Measurements from ENCODE around the gene MAGEA9B. TPM values are rescaled to one million over a fixed set of nuclear protein-coding genes. Genes with fewer than 3 reads are reported as not detected.
"Not testable (repeated sequence)": the region's sequence is repeated elsewhere in the genome, so short reads cannot be mapped to it uniquely, and the experiment has no call there.

Gene MAGEA9B
- total and polyA plus RNA-seq, 4 donors, result not detected

DNA sequence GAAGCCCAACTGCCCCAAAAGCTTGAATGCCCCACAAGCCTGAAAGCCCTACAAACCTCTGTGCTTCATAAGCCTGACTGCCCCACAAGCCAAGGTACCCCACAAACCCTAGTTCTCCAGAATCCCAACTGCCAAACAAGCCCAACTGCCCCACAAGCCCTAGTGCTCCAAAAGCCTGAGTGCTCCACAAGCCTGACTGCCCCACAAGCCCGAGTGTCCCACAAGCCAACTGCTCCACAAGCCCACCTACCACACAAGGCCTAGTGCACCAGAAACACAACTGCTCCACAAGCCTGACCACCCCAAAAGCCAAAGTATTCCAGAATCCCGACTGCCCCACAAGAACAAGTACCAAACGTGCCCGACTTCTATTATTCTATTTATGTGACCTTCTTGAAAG lies 23.9 kb downstream of the MAGEA9B start:
- ATAC-seq (ENCODE audit: low FRiP score), result no peak
- no peaks in the 10 kb centered on the region for H3K36me3 ChIP-seq (ENCODE audit: control insufficient read depth in 1 of 2, insufficient read depth in 2 of 2, low read length in 1 of 2)
- 80 to 94% methylated on average over 4 of the region's 4 CpGs for WGBS, 2 donors

DNA sequence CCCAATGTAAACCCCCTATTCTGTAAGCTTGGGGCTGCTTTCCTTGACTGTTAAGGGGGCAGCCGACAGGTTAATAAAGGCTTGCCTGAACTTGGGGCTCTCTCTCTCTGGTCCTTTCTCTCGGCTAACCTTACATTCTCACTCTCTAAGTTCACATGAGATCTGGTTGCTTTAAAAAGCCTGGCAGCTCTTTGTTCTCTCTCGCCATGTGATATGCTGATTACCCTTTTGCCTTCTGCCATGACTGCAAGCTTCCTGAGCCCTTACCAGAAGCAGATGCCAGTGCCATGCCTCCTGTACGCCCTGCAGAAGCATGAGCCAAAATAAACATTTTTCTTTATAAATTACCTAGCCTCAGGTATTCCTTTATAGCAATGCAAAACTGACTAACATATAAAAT lies 32.0 kb downstream of the MAGEA9B start:
- H3K36me3 ChIP-seq (ENCODE audit: control insufficient read depth in 1 of 2, insufficient read depth in 2 of 2, low read length in 1 of 2); H3K9me3 ChIP-seq (ENCODE audit: control insufficient read depth, low read length); ATAC-seq (ENCODE audit: low FRiP score); H3K4me3 ChIP-seq (ENCODE audit: low read length in 2 of 2); H3K27me3 ChIP-seq (ENCODE audit: control insufficient read depth in 1 of 2, insufficient read depth in 2 of 2, low read length in 1 of 2); DNase-seq; intact Hi-C loops (cut with DNase I); H3K4me1 ChIP-seq (ENCODE audit: control insufficient read depth in 1 of 2, insufficient read depth in 2 of 2, low read length in 2 of 2); H3K27ac ChIP-seq (ENCODE audit: low read depth in 1 of 2, low read length in 2 of 2): not testable (repeated sequence)
- WGBS, 2 donors, result no CpG with 5 or more reads among the region's 4 CpGs

More for the DNA sequence above, 23.9 kb downstream of the MAGEA9B start:
- H3K9me3 ChIP-seq (ENCODE audit: control insufficient read depth, low read length), result no peaks in the 10 kb centered on the region
- H3K27me3 ChIP-seq (ENCODE audit: control insufficient read depth in 1 of 2, insufficient read depth in 2 of 2, low read length in 1 of 2), result no peaks in the 10 kb centered on the region
- peak in 1 of 2 donors; percentile 61 for DNase-seq
- H3K4me3 ChIP-seq (ENCODE audit: low read length in 2 of 2), result no peak overlapping the region
- intact Hi-C loops (cut with DNase I), result loop anchor here (10.0 kb wide), 2 partner anchors 61 to 71 kb away; partner anchors contain the start of gene TMEM185A (in 1 of the 2)
- no peak overlapping the region for H3K27ac ChIP-seq (ENCODE audit: low read depth in 1 of 2, low read length in 2 of 2)
- no peaks in the 10 kb centered on the region for H3K4me1 ChIP-seq (ENCODE audit: control insufficient read depth in 1 of 2, insufficient read depth in 2 of 2, low read length in 2 of 2)

DNA sequence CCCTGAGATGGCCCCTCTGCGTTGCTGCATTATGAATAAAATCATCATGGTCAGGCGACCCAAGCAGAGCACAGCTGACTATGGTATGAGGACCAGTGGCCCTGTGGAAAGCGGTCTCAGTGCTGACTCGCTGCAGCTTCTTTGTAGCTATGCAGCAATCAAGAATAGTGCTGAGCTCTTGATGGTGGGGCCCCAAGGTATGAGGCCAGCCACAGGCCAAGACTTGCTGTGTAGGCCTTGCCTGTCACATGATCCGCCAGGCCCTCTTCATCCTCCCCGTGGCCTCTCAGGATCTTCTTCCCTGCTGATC lies 35.4 kb downstream of the MAGEA9B start:
- ATAC-seq (ENCODE audit: low FRiP score); H3K27ac ChIP-seq (ENCODE audit: low read depth in 1 of 2, low read length in 2 of 2); H3K9me3 ChIP-seq (ENCODE audit: control insufficient read depth, low read length); H3K27me3 ChIP-seq (ENCODE audit: control insufficient read depth in 1 of 2, insufficient read depth in 2 of 2, low read length in 1 of 2); H3K36me3 ChIP-seq (ENCODE audit: control insufficient read depth in 1 of 2, insufficient read depth in 2 of 2, low read length in 1 of 2); DNase-seq; H3K4me3 ChIP-seq (ENCODE audit: low read length in 2 of 2); intact Hi-C loops (cut with DNase I); H3K4me1 ChIP-seq (ENCODE audit: control insufficient read depth in 1 of 2, insufficient read depth in 2 of 2, low read length in 2 of 2): not testable (repeated sequence)
- 80 to 91% methylated on average over 1 to 2 of the region's 6 CpGs for WGBS, 2 donors

DNA sequence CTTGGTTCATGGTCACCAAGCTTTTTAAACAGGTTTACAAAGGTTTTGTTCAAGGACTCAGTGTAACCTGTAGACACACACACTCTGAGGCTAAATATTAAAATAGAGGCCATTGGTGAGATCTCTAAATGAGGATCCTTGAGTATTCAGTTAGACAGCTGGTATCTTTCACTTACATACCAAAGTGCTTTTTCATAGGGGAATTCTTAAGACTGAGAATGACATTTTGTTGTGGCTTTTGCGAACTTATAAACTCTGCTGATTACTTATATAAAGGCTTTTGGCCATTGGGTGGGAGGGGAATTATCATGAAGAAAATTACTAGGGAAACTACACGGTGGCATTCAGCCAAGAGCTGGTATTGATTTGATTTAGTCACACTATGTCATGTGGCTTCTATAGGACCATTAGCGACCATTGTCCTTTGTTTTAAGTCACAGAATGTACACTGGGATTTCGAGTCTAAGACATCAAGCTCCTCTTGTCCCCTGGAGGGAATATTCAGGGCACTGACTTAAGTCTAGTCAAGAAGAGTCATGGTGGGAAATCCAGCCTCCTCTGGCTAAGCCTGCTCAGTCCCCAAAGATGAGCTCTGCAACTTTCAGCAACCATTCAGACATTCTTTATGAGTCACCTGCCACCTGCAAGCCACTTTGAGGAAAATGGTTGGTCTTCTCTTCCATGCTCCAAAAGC lies 35.9 kb downstream of the MAGEA9B start:
- DNase-seq; H3K4me1 ChIP-seq (ENCODE audit: control insufficient read depth in 1 of 2, insufficient read depth in 2 of 2, low read length in 2 of 2); H3K27me3 ChIP-seq (ENCODE audit: control insufficient read depth in 1 of 2, insufficient read depth in 2 of 2, low read length in 1 of 2); H3K9me3 ChIP-seq (ENCODE audit: control insufficient read depth, low read length); H3K27ac ChIP-seq (ENCODE audit: low read depth in 1 of 2, low read length in 2 of 2); ATAC-seq (ENCODE audit: low FRiP score); intact Hi-C loops (cut with DNase I); H3K36me3 ChIP-seq (ENCODE audit: control insufficient read depth in 1 of 2, insufficient read depth in 2 of 2, low read length in 1 of 2); H3K4me3 ChIP-seq (ENCODE audit: low read length in 2 of 2): not testable (repeated sequence)
- no CpG with 5 or more reads among the region's 4 CpGs for WGBS, 2 donors

DNA sequence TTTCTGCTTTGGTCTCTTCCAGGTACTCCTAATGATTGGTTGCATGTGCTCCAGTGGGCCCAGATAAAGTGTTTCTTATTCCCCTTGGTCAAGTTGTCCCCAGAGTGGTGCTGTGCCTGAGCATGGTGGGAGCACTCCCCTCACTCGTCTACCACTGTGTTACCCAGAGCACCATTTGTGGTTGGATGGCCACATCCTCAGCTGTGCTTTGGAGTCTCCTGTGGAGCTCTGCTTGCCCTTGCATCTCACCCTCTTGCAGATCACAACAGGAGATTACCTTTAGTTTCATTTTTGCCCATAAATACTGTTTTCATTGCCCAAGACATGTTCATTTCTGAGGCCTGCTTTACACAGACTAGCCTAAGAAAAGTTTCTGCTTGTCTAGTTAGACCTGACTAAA lies 36.8 kb downstream of the MAGEA9B start:
- H3K36me3 ChIP-seq (ENCODE audit: control insufficient read depth in 1 of 2, insufficient read depth in 2 of 2, low read length in 1 of 2); DNase-seq; ATAC-seq (ENCODE audit: low FRiP score); H3K9me3 ChIP-seq (ENCODE audit: control insufficient read depth, low read length); H3K4me3 ChIP-seq (ENCODE audit: low read length in 2 of 2); H3K27me3 ChIP-seq (ENCODE audit: control insufficient read depth in 1 of 2, insufficient read depth in 2 of 2, low read length in 1 of 2); H3K4me1 ChIP-seq (ENCODE audit: control insufficient read depth in 1 of 2, insufficient read depth in 2 of 2, low read length in 2 of 2); H3K27ac ChIP-seq (ENCODE audit: low read depth in 1 of 2, low read length in 2 of 2); intact Hi-C loops (cut with DNase I): not testable (repeated sequence)
- WGBS, 2 donors, result 40 to 100% methylated on average over 1 of the region's 1 CpG

DNA sequence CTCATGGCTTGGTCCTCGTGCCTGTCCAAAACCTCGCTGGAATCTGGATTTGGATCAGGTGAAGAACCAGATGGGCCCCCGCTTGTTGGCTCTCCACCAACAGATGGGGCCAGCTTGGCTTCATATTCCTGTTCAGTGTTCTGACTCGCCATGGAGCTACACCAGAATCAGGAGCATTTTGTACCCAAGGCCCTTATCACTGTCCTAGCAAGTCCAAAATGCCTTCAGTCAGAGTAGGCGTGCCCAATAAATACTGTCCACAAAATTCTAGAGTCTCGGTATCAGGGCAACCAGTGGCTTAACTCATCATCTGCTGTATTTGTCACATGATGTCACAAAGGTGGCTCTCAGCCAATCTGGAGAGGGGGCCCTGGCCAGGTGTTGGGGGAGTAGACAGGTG lies 37.6 kb downstream of the MAGEA9B start, which contains the start of gene HSFX3:
HSFX3 (minus strand) TSS at position 224 of the 400 bp plus-strand sequence; CDS start at position 152, 72 bp downstream.
- H3K27ac ChIP-seq (ENCODE audit: low read depth in 1 of 2, low read length in 2 of 2); DNase-seq; H3K4me3 ChIP-seq (ENCODE audit: low read length in 2 of 2); H3K36me3 ChIP-seq (ENCODE audit: control insufficient read depth in 1 of 2, insufficient read depth in 2 of 2, low read length in 1 of 2); H3K4me1 ChIP-seq (ENCODE audit: control insufficient read depth in 1 of 2, insufficient read depth in 2 of 2, low read length in 2 of 2); H3K27me3 ChIP-seq (ENCODE audit: control insufficient read depth in 1 of 2, insufficient read depth in 2 of 2, low read length in 1 of 2); H3K9me3 ChIP-seq (ENCODE audit: control insufficient read depth, low read length); ATAC-seq (ENCODE audit: low FRiP score); intact Hi-C loops (cut with DNase I): not testable (repeated sequence)
- 67 to 89% methylated on average over 1 of the region's 6 CpGs for WGBS, 2 donors

DNA sequence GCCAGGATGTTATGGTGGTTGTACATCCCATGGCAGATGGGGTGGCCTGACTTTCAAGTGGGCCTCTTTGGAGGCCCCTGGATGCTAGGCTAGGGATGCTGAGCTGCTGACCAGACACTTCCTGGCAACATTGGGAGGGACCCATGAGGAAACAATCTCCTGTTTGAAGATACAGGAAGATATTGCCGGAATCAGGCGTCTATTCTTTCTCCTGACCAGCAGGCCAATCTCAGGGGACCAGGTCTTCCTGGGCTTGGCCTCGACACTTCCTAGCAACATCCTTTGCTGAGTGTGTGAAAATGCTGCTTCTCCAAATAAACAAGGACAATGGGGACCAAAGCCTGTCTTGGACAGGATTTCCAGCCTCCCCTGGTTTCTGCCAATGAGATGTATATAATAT lies 39.5 kb downstream of the MAGEA9B start:
- H3K27ac ChIP-seq (ENCODE audit: low read depth in 1 of 2, low read length in 2 of 2); H3K4me1 ChIP-seq (ENCODE audit: control insufficient read depth in 1 of 2, insufficient read depth in 2 of 2, low read length in 2 of 2); DNase-seq; ATAC-seq (ENCODE audit: low FRiP score); H3K4me3 ChIP-seq (ENCODE audit: low read length in 2 of 2); H3K36me3 ChIP-seq (ENCODE audit: control insufficient read depth in 1 of 2, insufficient read depth in 2 of 2, low read length in 1 of 2); H3K27me3 ChIP-seq (ENCODE audit: control insufficient read depth in 1 of 2, insufficient read depth in 2 of 2, low read length in 1 of 2); intact Hi-C loops (cut with DNase I); H3K9me3 ChIP-seq (ENCODE audit: control insufficient read depth, low read length): not testable (repeated sequence)
- WGBS, 2 donors, result 100% methylated on average over 1 of the region's 3 CpGs; no CpG with 5 or more reads in 1 of the 2 donors

DNA sequence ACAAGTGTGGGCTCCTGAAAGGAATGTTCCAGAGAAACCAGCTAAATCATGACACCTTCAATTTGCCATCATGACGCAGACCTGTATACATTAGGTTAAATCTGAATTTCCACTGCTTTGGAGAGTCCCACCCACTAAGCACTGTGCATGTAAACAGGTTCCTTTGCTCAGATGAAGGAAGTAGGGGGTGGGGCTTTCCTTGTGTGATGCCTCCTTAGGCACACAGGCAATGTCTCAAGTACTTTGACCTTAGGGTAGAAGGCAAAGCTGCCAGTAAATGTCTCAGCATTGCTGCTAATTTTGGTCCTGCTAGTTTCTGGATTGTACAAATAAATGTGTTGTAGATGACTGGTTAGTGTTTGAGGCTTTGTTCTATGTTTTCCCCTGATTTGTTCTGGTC lies 40.3 kb downstream of the MAGEA9B start:
- H3K27ac ChIP-seq (ENCODE audit: low read depth in 1 of 2, low read length in 2 of 2); ATAC-seq (ENCODE audit: low FRiP score); H3K27me3 ChIP-seq (ENCODE audit: control insufficient read depth in 1 of 2, insufficient read depth in 2 of 2, low read length in 1 of 2); H3K9me3 ChIP-seq (ENCODE audit: control insufficient read depth, low read length); H3K36me3 ChIP-seq (ENCODE audit: control insufficient read depth in 1 of 2, insufficient read depth in 2 of 2, low read length in 1 of 2); H3K4me3 ChIP-seq (ENCODE audit: low read length in 2 of 2); intact Hi-C loops (cut with DNase I); DNase-seq; H3K4me1 ChIP-seq (ENCODE audit: control insufficient read depth in 1 of 2, insufficient read depth in 2 of 2, low read length in 2 of 2): not testable (repeated sequence)
- 70 to 100% methylated on average over 1 of the region's 1 CpG for WGBS, 2 donors
